Measurements from ENCODE around the gene MORC4. TPM values are rescaled to one million over a fixed set of nuclear protein-coding genes. Genes with fewer than 3 reads are reported as not detected.

The MORC4 gene
- total and polyA plus RNA-seq, 2 of the 4 experiments (the other 2 are of a cell fraction) = 17.5 to 34.2 TPM

GRCh38 chrX:107029752-107030151, 29.7 kb upstream of the MORC4 start:
- H3K27me3 ChIP-seq (ENCODE audit: control insufficient read depth, insufficient read depth, low read length) = no peaks in the 10 kb centered on the region; the same call in none of the 2 replicates
- DNase-seq (no peak), ATAC-seq (ENCODE audit: low read depth) (no peak)
- no peaks in the 10 kb centered on the region for H3K36me3 ChIP-seq (ENCODE audit: control insufficient read depth, insufficient read depth, low read length)
- H3K27ac ChIP-seq (ENCODE audit: insufficient read depth, low read length) = no peak overlapping the region
- no peaks in the 10 kb centered on the region for H3K79me1 ChIP-seq (ENCODE audit: low read depth in 1 of 2, low read length in 2 of 2)
- H3K4me3 ChIP-seq (ENCODE audit: insufficient read depth, low read depth, low read length) = no peak overlapping the region
- H4K5ac ChIP-seq (ENCODE audit: low read depth, low read length) = no peak overlapping the region
- H2AK9ac ChIP-seq (replicated peaks; ENCODE audit: low read depth, low read length, poor library complexity) = no peak overlapping the region
- no peaks in the 10 kb centered on the region for H3K4me1 ChIP-seq (ENCODE audit: control insufficient read depth, insufficient read depth, low read length)
- no CpG with 5 or more reads among the region's 1 CpG for WGBS, 2 experiments (ENCODE audit: extremely low coverage in 2 of 2, insufficient read length in 1 of 2)
- peak; percentile 60 for TF ChIP-seq MAFK (IDR thresholded peaks at IDR 0.05; ENCODE audit: low read depth, low read length)
- no peak for TF ChIP-seq MAZ (IDR thresholded peaks at IDR 0.05; ENCODE audit: borderline replicate concordance, low read depth, low read length)
- no peak for TF ChIP-seq RCOR1 (IDR thresholded peaks at IDR 0.05; ENCODE audit: insufficient replicate concordance, low read length)
- no peak overlapping the region for H3K4ac ChIP-seq (ENCODE audit: low read depth, low read length)
- ChIA-PET POLR2A (ENCODE audit: unreplicated experiment) (no interaction called here), CTCF (no interaction called here)
- dilution Hi-C loops (cut with HindIII; ENCODE audit: low sequenced_read_pairs, unreplicated experiment) = no loop called here
- H4K20me1 ChIP-seq (ENCODE audit: insufficient read depth, low read length) = no peaks in the 10 kb centered on the region
- no peak overlapping the region for H3K23ac ChIP-seq (ENCODE audit: low read depth, low read length)
- no peak overlapping the region for H4K91ac ChIP-seq (ENCODE audit: insufficient read depth, low read depth, low read length)
- no peak overlapping the region for H2BK20ac ChIP-seq (ENCODE audit: low read depth, low read length)
- no peak overlapping the region for H3K9ac ChIP-seq (ENCODE audit: low read depth, low read length)
- no peaks in the 10 kb centered on the region for H3K9me1 ChIP-seq (ENCODE audit: insufficient read depth, low read length)
- BruUV-seq (replicated peaks) = no TSS peak
- H3K56ac ChIP-seq (ENCODE audit: extremely low read depth, insufficient read depth, low read length) = no peak overlapping the region
- H2BK5ac ChIP-seq (ENCODE audit: low read depth, low read length, poor library complexity, severe bottlenecking) = no peak overlapping the region
- H2BK15ac ChIP-seq (ENCODE audit: low read depth, low read length) = no peak overlapping the region
- H4K8ac ChIP-seq (ENCODE audit: low read depth in 2 of 2, low read length in 2 of 2) = no peak overlapping the region
- H2AK5ac ChIP-seq (ENCODE audit: low read depth, low read length) = no peak overlapping the region
- in situ Hi-C loops (cut with MboI; ENCODE audit: low sequenced_read_pairs) = no loop called here
- H2AFZ ChIP-seq (replicated peaks; ENCODE audit: low read length, poor library complexity) = no peak overlapping the region
- H3K4me2 ChIP-seq (ENCODE audit: low read depth, low read length) = no peak overlapping the region
- no peaks in the 10 kb centered on the region for H3K9me3 ChIP-seq (ENCODE audit: control insufficient read depth, insufficient read depth, low read length)
- H3K14ac ChIP-seq (replicated peaks; ENCODE audit: low read depth, low read length) = no peak overlapping the region
- no peak overlapping the region for H3K18ac ChIP-seq (ENCODE audit: low read depth, low read length)
- H2BK120ac ChIP-seq (ENCODE audit: low read depth, low read length) = no peak overlapping the region
- intact Hi-C loops (cut with micrococcal nuclease) = loop anchor here (5.0 to 10.0 kb wide), 4 partner anchors 135 to 975 kb away; no protein-coding TSS in a partner anchor
